Body of pancreas (tissue), 4 donors: Measurements from ENCODE around the gene ARHGDIA.

Experiments
- POLR2A ChIP-seq, 3 donors: fragments of 450-650 bp; IDR thresholded peaks; one replicate each; pipeline ENCODE4 v1.6.1; 2016; ENCODE audit warnings: antibody characterized with exemption in 3 of 3, mild to moderate bottlenecking in 2 of 3
- TF ChIP-seq, protein P1 (sequence below), 7 experiments: fragments of 450-650 bp in 4 of 7; fragments of 200-600 bp in 3 of 7; sonication (generic) in 3 of 7; IDR thresholded peaks; one replicate each; pipeline ENCODE4 v1.5.1; 2016 to 2019; ENCODE audit warnings: antibody characterized with exemption in 7 of 7

GRCh38 chr17:81833921-81834830 is 37.0 kb downstream of the ARHGDIA start:
- TF ChIP-seq, protein P1, sequence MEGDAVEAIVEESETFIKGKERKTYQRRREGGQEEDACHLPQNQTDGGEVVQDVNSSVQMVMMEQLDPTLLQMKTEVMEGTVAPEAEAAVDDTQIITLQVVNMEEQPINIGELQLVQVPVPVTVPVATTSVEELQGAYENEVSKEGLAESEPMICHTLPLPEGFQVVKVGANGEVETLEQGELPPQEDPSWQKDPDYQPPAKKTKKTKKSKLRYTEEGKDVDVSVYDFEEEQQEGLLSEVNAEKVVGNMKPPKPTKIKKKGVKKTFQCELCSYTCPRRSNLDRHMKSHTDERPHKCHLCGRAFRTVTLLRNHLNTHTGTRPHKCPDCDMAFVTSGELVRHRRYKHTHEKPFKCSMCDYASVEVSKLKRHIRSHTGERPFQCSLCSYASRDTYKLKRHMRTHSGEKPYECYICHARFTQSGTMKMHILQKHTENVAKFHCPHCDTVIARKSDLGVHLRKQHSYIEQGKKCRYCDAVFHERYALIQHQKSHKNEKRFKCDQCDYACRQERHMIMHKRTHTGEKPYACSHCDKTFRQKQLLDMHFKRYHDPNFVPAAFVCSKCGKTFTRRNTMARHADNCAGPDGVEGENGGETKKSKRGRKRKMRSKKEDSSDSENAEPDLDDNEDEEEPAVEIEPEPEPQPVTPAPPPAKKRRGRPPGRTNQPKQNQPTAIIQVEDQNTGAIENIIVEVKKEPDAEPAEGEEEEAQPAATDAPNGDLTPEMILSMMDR (IDR thresholded peaks at IDR 0.05), result no peak
- TF ChIP-seq POLR2A (IDR thresholded peaks at IDR 0.05), result no peak
